Lower leg skin (tissue), 4 donors: ENCODE measurements around the gene ST8SIA4. TPM values are rescaled to one million over a fixed set of nuclear protein-coding genes. Genes with fewer than 3 reads are reported as not detected.

ENCODE experiments used
- DNase-seq, 2 donors: peaks; one replicate each; pipeline ENCODE4 v3.0.0-alpha.2; 2019; ENCODE audit warnings: low spot score in 2 of 2
- H3K4me3 ChIP-seq: fragments of 200-600 bp; sonication (generic); 2 replicates; pipeline ENCODE4 v1.5.1; 2017; ENCODE audit warnings: mild to moderate bottlenecking, low read depth; ENCODE audit not compliant: poor library complexity, severe bottlenecking
- POLR2A ChIP-seq, 2 donors: fragments of 450-650 bp; IDR thresholded peaks; one replicate each; pipeline ENCODE4 v1.6.1; 2016 to 2017; ENCODE audit warnings: antibody characterized with exemption in 2 of 2, mild to moderate bottlenecking in 1 of 2, moderate library complexity in 1 of 2
- WGBS, 2 donors: methylation state at CpG; one replicate each; pipeline ENCODE4 v1.1.5; 2018; 5-methylcytosine and 5-hydroxymethylcytosine counted together
- intact Hi-C: fragments of 100-400 bp; cut with DNase I; formaldehyde crosslinking; loops from one replicate; pipeline ENCODE4 v1.15.0; 2023; ENCODE audit warnings: low total_unique reads
- total RNA-seq, 4 donors: library from RNA; depleted of rRNA; stranded (reverse); fragments of >200 nt; gene quantifications; one replicate each; pipeline ENCODE4 v1.1.0, GENCODE V29; 2016
- TF ChIP-seq, protein P1 (sequence below), 3 donors: fragments of 450-650 bp; IDR thresholded peaks; one replicate each; pipeline ENCODE4 v1.5.1; 2016; ENCODE audit warnings: antibody characterized with exemption in 3 of 3, mild to moderate bottlenecking in 3 of 3, moderate library complexity in 2 of 3

Gene ST8SIA4
- total RNA-seq, 4 donors from 2014 or later, result 0.68 to 1.3 (median 0.91) TPM

DNA sequence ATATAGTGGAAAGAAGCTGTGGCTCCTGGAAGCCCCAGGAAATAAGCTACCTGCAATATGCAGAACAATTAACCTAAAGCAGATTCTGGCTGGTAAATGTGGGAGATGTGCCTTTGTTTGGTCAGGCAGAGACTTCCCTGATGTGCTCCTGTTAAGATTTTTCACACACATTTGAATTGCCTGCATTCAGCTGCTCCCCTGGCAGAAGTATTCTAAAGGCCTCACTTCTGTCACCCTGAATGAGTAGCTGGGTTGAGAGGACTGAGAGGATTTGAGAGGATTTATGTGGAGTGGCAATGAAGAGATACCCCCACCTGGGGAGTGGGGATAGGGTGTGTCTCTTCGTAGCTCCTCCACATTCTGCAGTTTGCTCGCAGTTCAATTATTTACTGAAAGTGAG, 130.5 kb downstream of the ST8SIA4 start:
- no peak overlapping the region for H3K4me3 ChIP-seq
- WGBS, 2 donors, result 75 to 89% methylated on average over 2 of the region's 2 CpGs
- TF ChIP-seq, protein P1, sequence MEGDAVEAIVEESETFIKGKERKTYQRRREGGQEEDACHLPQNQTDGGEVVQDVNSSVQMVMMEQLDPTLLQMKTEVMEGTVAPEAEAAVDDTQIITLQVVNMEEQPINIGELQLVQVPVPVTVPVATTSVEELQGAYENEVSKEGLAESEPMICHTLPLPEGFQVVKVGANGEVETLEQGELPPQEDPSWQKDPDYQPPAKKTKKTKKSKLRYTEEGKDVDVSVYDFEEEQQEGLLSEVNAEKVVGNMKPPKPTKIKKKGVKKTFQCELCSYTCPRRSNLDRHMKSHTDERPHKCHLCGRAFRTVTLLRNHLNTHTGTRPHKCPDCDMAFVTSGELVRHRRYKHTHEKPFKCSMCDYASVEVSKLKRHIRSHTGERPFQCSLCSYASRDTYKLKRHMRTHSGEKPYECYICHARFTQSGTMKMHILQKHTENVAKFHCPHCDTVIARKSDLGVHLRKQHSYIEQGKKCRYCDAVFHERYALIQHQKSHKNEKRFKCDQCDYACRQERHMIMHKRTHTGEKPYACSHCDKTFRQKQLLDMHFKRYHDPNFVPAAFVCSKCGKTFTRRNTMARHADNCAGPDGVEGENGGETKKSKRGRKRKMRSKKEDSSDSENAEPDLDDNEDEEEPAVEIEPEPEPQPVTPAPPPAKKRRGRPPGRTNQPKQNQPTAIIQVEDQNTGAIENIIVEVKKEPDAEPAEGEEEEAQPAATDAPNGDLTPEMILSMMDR (IDR thresholded peaks at IDR 0.05), result no peak
- TF ChIP-seq POLR2A (IDR thresholded peaks at IDR 0.05), result no peak
- intact Hi-C loops, result no loop called here
- no peak for DNase-seq

DNA sequence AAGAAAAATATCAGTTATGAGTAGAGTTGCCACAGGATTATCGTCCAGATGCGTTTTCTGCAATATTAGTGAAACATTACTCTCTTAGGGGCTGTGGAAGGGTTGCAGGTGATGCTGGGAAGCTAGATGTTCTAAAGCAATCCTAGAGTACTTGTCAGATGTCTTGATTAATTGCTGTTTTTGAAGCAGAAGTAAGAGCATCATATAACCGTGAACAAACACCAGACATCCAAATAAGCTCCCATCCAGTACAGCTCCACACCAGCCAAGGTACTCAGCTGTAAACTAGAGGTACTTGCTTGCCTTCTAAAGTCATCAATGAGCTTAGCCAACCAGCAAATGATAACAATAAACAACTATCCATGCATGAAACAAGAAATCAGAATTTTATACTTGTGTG, 131.1 kb downstream of the ST8SIA4 start:
- no peak for TF ChIP-seq POLR2A (IDR thresholded peaks at IDR 0.05)
- TF ChIP-seq, protein P1 (IDR thresholded peaks at IDR 0.05), result no peak
- DNase-seq, result no peak
- intact Hi-C loops, result no loop called here
- WGBS, 2 donors, result 80 to 85% methylated on average over 3 of the region's 3 CpGs
- H3K4me3 ChIP-seq, result no peak overlapping the region

DNA sequence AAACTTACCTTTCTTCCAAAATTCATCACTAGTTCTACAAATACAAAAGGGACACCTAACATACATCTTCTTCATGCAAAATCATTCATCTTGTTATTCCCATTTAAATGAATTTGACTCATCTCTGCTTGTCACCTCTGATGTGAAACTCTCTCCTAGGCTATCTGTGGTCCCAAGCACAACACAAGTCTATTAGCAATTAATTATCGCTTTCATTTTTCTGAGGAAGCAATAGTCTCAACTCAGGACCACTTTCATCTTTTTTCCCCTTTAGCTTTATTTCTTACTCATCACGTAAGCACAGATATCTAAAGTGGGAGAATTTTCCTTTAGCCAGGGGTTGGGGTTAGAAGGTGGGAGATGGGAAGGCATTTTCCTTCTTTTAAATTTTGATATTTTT, 131.9 kb downstream of the ST8SIA4 start:
- no peak for DNase-seq
- 49 to 95% methylated on average over 2 of the region's 2 CpGs for WGBS, 2 donors
- no peak for TF ChIP-seq POLR2A (IDR thresholded peaks at IDR 0.05)
- TF ChIP-seq, protein P1 (IDR thresholded peaks at IDR 0.05), result no peak
- no peak overlapping the region for H3K4me3 ChIP-seq
- intact Hi-C loops, result no loop called here

DNA sequence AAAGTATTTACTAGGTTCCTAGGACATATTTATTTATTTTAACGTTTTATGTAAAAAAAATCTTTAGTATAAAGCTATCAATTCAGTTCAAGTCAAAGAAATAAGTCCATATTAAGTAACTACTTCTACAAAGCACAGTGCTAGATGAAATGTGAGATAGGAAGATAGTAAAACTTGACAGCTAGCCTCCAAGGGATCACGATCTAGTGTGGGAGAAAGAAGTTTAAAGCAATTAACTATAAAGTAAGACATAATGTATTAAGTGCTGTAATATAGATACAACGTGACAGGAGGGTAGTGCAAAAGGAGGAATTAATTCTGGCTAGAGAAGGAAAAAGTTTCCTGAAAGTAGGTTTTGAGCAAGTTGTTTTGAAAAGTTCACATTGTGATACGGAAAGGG, 134.9 kb downstream of the ST8SIA4 start:
- H3K4me3 ChIP-seq, result no peak overlapping the region
- no peak for DNase-seq
- 41 to 57% methylated on average over 4 of the region's 4 CpGs for WGBS, 2 donors
- intact Hi-C loops, result no loop called here
- TF ChIP-seq POLR2A (IDR thresholded peaks at IDR 0.05), result no peak
- TF ChIP-seq, protein P1 (IDR thresholded peaks at IDR 0.05), result no peak

DNA sequence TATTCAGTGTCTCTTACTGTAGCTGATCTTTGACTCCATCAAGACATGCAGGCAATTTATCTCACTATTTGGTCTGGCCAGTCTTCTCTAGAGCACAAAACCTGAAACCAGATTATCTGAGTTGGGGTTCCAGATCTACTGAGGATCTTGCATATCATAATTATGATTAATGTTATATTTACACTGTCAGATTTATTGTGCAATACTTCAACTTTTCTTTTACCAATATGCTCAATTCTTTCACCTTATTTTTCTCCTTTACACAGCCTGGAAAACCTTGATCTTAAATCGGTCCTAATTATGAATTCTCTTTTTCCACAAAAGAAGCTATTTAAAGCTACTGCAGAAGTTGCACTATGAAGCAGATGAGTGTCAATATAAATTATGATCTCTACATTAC, 140.1 kb downstream of the ST8SIA4 start:
- 49 to 50% methylated on average over 1 of the region's 1 CpG for whole genome bisulfite sequencing, 2 donors
- no peak overlapping the region for H3K4me3 ChIP-seq
- no peak for DNase-seq
- intact Hi-C loops, result no loop called here
- TF ChIP-seq, protein P1 (IDR thresholded peaks at IDR 0.05), result no peak
- no peak for TF ChIP-seq POLR2A (IDR thresholded peaks at IDR 0.05)

DNA sequence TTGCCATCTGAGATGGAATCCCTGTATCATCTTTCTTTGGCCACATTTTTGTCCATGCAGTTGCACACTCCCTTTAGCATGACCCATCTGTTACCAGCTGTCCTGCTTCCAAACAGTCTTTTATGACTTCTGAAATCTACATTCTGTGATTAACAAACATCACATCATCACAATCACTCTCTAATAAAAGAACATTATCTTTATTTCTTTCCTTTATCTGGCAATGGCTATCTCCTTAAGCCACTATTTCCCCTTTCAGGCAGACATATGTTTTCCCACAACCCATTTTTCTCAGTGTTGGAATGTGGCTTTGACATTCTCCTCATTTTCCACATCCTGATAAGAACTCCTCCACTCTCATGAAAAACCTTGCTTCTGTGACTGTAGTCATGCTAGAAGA, 141.0 kb downstream of the ST8SIA4 start:
- TF ChIP-seq, protein P1 (IDR thresholded peaks at IDR 0.05), result no peak
- TF ChIP-seq POLR2A (IDR thresholded peaks at IDR 0.05), result no peak
- H3K4me3 ChIP-seq, result no peak overlapping the region
- intact Hi-C loops, result no loop called here
- DNase-seq, result no peak
